ENCODE results near the gene RNF5.

DNA sequence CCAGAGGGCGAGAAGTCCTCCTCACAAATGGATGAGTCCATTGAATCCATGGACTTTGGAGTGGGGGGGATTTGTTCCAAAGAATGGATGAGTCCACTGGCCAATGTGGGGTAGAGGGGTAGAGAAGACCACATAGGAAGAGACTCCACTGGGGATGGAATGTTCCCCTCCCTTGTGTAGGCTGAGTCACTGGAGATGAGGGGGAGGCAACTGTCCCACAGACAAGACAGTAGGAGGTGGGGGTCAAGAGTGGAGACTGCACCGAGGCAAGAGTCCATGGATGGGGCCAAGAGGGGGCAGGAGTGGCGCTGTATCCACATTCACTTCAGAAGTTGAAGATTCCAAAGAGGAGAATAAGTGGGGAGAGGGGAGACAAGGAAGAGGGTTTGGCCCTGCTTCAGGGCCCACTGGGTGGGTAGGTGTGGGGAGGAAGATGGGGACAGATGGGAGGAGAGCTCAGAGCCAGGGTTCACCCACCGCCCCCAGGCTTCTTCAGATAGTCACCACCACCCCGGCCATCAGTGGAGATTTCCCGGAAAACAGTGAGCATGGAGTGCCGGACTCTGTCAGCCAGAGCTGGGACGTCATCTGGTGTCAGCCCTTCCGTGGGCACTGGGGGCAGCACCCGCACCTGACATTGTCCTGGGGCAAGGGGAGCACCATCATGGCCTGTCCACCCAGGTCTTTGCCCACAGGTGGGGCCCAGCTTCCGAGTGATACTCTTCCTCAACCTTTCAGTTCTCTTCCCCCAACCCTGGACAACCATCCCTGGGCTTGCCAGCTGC lies 9.2 kb upstream of the RNF5 start:
- TF ChIP-seq, protein P1, sequence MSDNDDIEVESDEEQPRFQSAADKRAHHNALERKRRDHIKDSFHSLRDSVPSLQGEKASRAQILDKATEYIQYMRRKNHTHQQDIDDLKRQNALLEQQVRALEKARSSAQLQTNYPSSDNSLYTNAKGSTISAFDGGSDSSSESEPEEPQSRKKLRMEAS (IDR thresholded peaks at IDR 0.05; ENCODE audit: low read depth, low read length): no peak
- TF ChIP-seq, protein P2, sequence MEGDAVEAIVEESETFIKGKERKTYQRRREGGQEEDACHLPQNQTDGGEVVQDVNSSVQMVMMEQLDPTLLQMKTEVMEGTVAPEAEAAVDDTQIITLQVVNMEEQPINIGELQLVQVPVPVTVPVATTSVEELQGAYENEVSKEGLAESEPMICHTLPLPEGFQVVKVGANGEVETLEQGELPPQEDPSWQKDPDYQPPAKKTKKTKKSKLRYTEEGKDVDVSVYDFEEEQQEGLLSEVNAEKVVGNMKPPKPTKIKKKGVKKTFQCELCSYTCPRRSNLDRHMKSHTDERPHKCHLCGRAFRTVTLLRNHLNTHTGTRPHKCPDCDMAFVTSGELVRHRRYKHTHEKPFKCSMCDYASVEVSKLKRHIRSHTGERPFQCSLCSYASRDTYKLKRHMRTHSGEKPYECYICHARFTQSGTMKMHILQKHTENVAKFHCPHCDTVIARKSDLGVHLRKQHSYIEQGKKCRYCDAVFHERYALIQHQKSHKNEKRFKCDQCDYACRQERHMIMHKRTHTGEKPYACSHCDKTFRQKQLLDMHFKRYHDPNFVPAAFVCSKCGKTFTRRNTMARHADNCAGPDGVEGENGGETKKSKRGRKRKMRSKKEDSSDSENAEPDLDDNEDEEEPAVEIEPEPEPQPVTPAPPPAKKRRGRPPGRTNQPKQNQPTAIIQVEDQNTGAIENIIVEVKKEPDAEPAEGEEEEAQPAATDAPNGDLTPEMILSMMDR (IDR thresholded peaks at IDR 0.05; ENCODE audit: low read depth, low read length): no peak
